ENCODE data around the gene ACTR1B.
"Not testable (repeated sequence)": the region's sequence is repeated elsewhere in the genome, so short reads cannot be mapped to it uniquely, and the experiment has no call there.

ACTR1B gene

DNA sequence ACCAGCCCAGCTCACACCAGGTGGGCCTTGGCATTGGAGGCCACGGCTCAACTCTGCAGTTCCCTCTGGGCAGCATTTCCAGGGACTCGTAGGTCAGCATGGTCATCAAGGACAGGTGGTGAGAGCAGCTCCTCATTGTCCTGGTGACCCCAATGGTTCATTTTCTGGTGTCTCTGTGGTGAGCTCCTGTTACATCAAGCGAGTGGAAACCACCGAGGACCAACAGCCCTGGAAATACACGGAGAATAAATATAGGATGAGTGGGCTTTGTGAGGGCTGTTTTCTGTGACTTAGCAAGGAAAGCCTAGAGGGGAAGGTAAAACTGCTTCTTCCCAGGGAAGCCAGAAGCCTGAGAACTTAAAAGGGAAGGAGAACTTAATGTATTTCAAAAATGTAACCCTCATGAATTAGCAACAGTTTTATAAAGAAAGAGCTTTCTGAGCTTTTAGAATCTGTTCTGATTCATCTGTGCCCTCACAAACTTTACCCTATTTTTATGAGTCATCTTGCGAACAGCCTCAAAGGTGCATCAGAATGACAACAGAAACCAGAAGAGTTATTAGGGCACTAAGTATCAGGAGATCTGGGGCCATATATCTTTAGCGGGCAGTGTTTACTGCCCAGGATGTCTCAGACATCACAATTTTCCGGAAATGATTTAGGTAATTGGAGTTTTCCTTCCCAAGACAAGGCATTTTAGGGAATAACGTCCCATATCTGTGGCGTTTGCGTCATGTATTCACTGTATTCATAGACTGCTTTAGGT lies 24.4 kb upstream of the ACTR1B start:
- DNase-seq: no peak

DNA sequence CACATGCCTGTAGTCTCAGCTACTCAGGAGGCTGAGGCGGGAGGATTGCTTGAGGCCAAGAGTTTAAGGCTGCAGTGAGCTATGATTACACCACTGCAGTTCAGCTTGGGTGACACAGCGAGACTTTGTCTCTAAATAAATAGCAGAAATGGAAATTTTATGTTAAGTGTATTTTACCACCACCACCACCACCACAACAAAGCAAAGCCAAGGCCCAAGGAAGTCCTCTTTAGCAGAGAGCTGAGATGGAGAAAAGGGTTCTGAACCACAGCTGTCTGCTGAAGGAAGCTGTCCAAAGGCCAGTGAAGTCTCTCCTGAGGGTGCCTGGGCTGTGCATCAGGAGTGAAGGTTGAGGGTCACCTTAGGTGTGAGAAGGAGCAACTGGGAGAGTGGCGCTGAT lies 23.4 kb upstream of the ACTR1B start:
- not testable (repeated sequence) for DNase-seq

DNA sequence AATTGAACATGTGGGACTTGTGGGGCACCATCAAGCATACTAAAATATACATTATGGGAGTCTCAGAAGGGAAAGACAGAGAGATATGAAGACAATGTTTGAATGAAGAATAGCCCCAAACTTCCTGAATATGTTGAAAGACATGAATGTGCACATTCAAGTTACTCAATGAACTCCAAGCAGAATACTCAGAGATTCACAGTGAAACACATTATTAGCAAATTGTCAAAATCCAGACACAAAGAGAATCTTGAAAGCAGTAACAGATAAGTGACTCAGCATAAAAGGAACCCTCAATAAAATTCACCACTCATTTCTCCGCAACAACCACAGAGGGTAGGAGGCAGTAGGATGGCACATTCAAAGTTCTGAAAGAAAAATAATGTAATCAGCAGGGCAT lies 14.5 kb upstream of the ACTR1B start:
- no peak for DNase-seq

DNA sequence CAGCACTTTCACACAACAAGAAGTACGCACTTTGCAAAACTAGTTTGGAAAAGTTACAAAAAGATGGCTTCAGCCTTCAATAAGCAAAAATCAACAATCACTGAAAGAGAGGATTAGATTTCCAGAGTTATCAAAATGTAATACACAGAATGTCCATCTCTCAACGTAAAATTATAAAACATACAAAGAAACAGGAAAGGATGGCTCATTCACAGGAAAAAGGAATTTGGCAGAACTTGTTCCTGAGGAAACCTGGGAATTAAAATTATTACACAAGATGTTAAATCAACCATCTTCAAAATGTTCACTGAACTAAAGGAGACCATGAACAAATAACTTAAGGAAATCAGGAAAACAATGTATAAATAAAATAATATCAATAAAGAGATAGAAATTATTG lies 13.6 kb upstream of the ACTR1B start:
- DNase-seq: no peak

DNA sequence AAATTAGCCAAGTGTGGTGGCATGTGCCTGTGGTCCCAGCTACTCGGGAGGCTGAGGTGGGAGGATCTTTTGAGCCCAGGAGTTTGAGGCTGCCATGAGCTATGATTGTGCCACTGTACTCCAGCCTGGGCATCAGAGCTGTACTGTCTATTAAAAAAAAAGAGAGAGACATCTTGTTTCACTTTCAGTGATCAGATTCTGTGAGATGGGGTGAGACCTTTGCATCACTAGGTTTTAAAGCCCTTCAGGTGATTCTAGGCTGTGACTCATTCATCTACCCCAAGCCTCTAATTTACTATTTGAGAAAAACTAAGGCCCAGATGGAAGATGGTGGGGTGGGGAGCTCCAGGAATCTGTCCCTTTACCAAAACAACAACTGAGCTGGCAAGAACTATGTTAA lies 12.8 kb upstream of the ACTR1B start:
- no peak for DNase-seq

DNA sequence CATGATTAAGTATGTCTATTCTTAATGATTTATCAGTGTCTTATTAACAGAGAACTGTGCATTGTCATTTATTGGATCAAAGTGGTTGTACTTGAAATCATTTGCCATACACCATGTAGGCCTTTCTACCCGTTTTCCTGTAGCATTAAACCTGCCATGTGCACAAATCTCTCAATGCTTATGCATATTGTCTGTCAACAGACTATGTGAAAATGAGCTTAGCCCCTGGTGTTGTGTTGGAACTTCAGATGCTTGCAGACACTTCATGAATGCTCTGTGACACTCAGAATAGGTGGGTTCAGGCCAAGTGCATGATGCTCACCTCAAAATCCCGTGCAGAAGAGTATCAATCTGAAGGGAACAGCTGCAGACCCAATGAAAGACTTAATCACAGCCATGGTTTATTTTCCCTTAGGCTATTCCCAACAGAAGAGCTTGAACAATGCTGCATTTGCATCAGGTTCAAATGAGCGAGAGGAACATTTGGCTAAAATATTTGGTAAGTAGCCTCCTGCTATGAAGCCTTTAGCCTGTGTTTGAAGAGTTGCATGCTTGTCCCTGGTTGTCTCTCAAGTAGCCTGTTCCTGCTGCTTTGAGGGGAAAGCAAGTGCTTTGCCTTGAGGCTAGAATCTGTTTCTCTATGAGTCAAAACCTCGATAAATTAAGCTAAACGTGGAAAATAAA lies 11.7 kb upstream of the ACTR1B start:
- DNase-seq: no peak

DNA sequence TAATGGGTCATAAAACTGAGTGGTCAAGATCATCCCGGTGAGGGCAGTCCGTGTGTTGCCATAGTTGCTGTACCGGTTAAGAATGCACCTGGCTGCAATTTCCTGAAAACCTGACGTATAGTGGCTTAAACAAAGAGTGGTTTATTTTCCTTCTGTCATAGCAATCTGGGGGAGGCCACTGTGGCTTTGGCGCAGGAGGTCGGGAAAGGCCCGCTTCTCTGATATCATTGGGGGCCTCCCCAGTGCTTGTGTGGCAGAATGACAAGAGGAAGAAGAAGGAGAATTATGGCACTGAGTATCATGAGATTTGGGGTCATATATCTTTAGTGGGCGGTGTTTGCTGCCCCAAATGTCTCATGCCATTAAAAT lies 10.1 kb upstream of the ACTR1B start:
- DNase-seq: no peak

DNA sequence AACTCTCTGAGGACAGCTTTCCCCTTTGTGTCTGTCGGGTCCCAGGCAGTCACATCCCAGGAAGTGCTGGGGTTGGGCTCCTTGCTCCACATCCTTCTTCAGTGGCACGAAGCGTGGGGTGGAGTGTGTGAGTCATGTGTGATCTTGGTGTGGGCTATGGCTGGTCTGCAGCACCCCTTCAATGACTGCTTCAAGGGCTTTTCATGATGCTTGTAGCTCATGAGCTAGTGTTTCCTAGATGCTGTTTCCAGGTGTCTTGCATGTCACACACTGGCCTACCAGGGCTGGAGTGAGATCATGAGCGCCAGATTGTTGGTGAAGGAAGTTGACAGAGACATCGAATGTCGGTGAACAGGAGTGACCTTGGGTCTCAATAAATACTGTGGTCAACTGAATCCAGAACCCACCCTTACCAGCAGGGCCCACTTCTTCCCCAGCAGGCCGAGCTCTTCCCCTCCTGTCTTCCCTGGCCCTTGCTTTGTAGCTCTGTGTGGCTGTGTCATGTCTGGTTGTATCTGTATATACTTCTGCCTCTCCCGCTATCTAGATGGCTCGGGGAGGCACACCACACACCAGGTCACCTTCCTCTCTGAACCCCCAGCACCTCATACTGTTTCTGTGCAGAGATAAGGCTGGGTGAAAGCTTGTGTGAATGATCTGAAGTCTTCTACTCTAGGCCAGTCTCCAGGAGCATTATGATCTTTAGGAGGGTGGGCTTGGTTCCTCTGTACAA lies 9.5 kb upstream of the ACTR1B start:
- DNase-seq: no peak

DNA sequence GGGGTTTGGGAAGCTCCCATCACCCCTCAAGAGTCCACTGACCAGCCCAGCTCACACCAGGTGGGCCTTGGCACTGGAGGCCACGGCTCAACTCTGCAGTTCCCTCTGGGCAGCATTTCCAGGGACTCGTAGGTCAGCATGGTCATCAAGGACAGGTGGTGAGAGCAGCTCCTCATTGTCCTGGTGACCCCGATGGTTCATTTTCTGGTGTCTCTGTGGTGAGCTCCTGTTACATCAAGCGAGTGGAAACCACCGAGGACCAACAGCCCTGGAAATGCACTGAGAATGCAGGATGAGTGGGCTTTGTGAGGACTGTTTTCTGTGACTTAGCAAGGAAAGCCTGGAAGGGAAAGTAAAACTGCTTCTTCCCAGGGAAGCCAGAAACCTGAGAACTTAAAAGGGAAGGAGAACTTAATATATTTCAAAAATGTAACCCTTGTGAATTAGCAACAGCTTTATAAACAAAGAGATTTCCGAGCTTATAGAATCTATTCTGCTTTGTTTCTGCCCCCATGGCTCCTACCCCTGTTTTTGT lies 8.8 kb upstream of the ACTR1B start:
- not testable (repeated sequence) for DNase-seq

DNA sequence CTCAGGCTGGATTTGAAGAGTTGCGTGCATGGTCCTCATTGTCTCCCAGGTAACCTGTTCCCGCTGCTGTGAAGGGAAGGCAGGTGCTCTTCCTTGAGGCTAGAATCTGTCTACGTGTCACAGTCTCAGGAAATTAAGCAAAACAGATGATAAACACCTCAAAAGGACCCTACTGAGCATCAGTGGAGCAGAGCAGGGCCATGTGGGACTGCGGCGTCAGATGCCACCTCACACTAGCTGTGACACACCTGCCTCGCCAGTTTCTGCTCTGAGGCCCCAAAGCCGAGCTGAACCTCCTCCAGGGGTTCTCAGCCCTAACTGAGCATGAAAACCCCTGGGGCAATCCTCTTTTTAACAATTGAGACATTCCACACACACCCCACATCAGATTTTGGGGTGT lies 7.7 kb upstream of the ACTR1B start:
- no peak for DNase-seq

DNA sequence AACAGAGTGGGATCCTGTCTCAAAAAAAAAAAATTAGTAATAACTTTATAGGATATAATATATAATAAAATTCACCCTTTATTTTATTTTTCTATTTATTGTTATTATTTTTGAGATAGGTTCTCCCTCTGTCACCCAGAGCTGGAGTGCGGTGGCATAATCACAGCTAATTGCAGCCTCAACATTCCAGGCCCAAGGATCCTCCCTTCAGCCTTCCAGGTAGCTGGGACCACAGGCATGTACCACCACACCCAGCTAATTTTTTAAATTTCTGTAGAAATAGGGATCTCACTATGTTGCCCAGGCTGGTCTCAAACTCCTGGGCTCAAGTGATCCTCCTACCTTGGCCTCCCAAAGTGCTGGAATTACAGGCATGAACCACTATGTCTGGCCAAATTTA lies 6.6 kb upstream of the ACTR1B start:
- DNase-seq: no peak

DNA sequence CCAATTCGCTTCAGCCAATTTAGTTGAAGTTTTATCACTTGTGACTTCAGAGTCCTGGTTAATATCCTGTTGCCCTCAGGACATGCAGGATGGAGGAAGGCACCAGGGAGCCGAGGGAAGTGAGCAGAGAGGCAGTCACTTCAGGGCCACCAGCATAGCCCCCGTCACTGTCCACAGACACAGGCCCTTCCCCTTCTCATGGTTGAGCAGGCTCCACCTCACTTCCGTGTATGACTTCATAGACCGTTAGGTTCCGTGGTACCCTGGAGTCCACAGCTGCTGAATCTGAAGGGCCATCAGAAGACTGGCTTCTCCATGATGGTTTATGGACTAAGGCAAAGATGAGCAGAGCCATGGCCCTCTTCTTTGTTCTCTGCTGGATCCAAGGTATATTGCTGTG lies 5.6 kb upstream of the ACTR1B start, which contains the start of gene C2orf92:
Gene C2orf92 (plus strand): TSS at position 266 of the 400 bp plus-strand sequence. CDS start 76 bp downstream, at position 342.
- DNase-seq: no peak

DNA sequence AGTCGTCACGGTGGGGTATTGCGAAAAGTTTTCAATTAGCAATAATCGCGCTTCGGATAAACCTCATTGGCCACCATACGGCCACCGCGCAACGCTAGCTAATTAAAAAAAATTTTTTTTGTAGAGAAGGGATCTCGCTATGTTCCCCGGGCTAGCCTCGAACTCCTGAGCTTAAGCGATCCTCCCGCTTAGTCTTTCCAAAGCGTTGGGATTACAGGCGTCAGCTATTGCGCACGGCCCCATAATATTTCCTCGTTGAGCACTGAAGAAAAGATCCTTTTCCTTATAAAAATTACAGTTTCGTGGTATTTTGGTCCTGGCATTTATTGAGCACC lies 759 bp upstream of the ACTR1B start:
- DNase-seq: no peak

DNA sequence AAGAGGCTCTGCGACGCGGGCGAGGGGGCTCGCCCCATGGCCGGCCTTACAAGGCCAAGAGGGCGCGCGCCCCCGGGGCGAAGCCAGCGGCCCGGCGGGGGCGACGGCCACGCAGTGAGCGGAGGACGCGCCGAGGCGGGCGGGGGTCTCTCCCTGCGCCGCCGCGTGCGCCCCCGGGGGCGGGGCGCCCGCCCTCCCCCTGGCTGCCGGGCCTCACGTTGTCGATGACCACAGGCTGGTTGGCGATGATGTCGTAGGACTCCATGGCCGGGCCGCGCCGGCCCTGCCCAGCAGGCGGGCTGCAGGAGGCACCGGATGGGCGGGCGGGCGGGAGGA lies 250 bp downstream of the ACTR1B start:
- no peak for DNase-seq

DNA sequence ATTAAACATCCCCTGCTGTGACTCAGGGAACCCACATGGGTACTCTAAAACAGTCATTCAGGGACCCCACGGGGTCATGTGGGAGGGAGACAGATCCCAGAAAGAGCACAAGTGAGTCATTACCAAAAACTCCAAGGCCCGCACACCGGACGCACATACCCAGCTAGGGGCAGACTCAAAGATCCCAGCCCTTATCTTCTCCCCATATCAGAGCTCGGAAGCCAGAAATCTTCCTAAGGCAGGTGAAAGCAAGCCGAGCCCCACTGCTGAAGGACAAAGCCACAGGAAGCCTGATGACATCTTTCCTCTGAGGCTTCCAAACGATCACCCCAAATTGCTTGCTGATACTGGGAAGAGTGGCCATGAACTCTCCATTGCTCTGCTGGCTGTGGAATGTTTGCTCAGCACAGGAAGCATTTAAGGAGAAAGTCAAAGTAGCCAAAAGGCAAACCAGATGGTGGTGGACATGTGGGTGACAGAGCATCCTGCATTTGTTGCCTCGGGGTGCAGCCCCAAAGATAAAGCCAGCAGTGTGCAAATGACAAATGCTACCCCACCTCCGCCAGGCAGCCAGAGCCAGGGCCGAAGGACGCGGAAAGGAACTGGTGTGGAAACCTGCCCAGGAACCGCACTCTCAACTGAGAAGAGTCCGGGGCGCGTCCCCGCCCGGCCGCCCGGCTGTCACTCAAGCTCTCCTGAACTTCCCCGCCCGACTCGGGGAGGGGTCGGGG lies 784 bp downstream of the ACTR1B start:
- peak; percentile 46 to 71 (median 67) for DNase-seq

DNA sequence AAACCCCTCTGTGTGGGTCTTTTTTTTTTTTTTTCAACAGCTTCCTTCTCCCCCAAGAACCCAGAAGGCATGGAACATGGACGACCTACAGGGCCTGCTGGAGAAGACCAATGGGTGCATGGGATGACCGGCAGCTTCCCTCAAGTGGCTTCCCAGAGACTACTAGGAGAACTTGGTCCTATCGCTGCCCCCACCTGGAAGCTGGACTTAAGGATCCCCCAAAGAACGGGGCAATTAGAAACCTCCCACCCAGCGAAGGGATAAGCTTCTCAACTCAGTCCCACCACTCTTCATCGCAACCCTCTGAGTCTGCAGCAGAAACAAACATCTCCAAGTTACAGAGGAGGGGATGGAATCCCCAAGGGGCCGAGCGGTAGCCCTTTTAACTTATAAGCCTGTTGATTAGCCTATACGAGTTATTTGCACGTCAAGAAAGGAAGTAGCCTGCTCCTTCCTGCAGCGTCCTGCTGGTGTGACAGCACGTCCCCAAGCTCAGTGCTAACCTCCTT lies 1.4 kb downstream of the ACTR1B start:
- DNase-seq: peak in 1 of 6 experiments; percentile 33

DNA sequence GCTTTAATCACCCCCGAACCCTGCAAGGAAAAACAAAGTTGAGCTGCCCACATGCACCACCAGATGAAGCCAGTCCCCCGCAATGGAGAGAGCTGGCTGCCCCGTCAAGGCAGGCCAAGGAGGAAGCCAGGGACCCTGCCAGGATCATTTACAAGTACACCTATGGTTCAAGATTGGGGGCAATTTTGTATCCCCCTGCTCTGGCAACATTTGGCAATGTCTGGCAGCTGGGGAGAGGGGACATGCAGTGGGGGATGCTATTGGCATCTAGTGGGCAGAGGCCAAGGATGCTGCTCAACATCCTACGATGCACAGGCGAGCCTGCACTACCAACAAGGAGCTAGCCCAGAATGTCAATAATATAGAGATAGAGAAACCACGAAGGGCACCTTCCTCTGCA lies 1.9 kb downstream of the ACTR1B start:
- no peak for DNase-seq

DNA sequence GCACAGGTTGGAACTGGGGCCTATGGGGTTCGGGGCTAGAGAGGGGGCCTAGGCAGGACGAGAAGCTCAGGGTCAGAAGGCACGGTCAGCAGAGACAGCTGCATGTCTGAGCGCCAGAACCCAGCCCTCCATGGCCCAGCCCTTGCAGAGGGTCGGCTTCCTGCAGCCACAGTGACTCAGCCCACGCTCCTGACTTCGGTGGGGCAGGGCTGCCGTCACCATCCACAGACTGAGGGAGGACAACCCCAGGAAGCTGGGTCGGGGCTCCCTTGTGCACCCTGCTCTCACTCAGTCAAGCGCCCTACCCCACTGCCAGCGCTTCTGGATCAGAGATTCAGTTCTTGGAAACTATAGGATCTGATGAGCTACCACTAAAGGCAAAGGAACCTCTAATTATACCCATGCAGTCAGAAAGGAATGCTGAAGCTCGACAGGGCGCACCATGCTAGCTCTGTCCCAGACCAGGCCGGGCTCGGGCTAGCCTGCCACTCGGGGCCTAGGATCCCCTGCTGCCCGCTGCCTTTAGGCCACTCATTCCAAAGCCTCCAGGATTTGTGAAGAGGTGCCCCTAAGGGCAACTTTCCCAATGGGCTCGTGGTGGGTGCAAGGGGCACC lies 3.0 kb downstream of the ACTR1B start:
- no peak for DNase-seq

DNA sequence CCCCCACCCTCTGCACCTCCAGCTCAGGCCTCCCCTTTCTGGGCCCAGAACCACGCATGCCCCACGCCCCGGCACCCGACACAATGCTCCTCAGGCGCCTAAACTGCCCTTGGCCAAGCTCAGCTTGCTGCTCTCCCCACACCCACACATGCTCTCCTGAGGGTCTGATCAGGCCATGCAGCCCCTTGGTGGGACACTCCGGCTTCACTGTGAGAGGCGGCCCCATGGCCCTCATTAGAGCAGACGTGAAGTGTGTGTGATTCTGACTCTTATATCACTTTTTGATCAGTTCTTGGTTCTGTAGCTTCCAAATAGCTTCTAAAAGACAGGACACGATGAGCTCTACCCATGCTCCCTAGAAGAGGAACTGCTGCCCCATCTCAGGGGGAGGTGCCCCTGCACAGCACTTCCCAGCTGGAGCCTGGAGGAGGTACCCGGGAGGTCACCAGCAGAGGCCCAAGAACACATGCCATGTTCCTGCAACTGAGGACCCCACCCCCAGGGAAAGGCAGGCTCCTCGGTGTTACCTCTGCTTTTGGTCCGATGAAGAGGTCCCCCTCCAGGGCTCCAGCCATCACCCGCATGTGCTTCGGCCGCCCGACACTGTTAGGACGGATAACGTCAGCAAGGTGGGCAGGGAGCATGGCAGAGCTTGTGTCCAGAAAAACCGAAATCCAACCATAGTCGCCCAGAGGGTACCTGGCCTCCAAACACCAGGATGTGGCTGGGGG lies 3.6 kb downstream of the ACTR1B start:
- no peak for DNase-seq

DNA sequence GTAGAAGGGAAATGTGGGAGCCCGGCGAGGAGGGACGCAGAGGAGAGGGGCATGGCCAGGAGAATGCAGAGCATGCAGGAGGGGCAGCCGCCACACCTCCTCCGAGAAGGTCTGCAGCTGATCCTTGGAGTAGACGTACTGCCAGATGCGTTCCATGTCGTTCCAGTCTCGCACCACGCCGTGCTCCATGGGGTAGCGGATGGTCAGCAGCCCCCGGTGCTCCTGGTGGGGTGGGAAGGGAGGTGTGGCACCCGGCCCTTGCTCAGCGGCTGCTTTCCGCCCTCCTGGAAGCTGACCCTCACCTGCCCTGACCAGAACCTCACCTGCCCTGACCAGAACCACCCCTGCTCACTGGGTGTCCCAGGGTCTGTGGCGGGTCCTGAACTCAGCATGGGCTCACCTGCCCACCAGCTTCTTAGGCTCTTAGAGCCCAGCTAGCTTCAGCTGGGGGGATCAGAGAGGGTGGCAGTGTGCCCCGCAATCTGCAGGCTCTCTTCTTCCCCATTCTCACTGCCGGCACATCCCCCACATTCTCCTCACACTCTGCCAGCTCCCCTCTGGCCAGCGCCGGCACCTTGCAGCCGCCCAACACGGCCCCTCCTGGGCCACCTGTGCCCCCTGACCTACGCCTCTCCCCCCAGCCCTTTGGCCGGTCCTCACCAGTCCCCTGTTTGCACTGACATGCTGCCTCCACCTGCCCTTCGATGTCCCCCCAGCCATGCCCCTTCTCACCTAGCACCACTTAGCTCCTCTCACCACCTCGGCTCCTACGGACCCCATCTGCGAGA lies 4.4 kb downstream of the ACTR1B start:
- DNase-seq: no peak

DNA sequence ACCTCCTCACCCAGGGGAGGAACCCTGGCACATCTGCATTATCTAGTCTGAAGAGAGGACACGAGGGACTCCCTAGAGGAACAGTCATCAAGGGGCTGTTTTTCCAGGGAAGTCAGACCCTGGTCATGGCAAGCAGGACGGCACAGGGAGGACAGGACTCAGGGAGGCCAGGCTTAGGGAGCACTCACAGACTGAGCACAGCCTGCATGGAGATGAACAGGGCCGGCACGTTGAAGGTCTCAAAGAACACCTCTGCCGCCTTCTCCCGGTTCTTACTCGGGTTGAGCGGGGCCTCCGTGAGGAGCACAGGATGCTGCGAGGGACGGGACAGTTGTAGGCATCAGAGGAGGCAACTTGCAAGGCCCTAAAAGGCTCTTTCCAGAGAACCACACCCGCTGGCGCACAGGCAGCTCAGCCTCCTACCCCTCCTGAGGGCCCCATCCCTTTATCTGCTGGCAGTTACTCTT lies 5.1 kb downstream of the ACTR1B start:
- DNase-seq: no peak

Data from stimulated activated naive CD4-positive, alpha-beta T cell (primary cell).